WTC11 (cell line): ENCODE measurements around the gene AGO3.

ENCODE experiments used
- AFF4 ChIP-seq: sonication (generic); formaldehyde crosslinking; IDR thresholded peaks from 2 replicates; pipeline ENCODE4 v1.8.1; 2023; ENCODE audit warnings: mild to moderate bottlenecking, missing genetic modification reagents, borderline replicate concordance
- ELF4 ChIP-seq: sonication (generic); formaldehyde crosslinking; IDR thresholded peaks from 2 replicates; pipeline ENCODE4 v1.8.1; 2022; ENCODE audit warnings: low read depth, mild to moderate bottlenecking, moderate library complexity, missing genetic modification reagents
- ETV6 ChIP-seq: sonication (generic); formaldehyde crosslinking; IDR thresholded peaks from 2 replicates; pipeline ENCODE4 v1.8.1; 2022; ENCODE audit warnings: mild to moderate bottlenecking, missing genetic modification reagents
- FOXK1 ChIP-seq: sonication (generic); formaldehyde crosslinking; IDR thresholded peaks from 2 replicates; pipeline ENCODE4 v1.8.0; 2022; ENCODE audit warnings: mild to moderate bottlenecking, moderate library complexity, missing genetic modification reagents
- NR3C1 ChIP-seq: sonication (generic); formaldehyde crosslinking; conservative IDR thresholded peaks from 2 replicates; pipeline ENCODE4 v1.8.1; 2023; ENCODE audit warnings: low read depth, mild to moderate bottlenecking, missing genetic modification reagents
- PREB ChIP-seq: sonication (generic); formaldehyde crosslinking; IDR thresholded peaks from 2 replicates; pipeline ENCODE4 v1.8.1; 2022; ENCODE audit warnings: mild to moderate bottlenecking, missing genetic modification reagents, moderate library complexity, borderline replicate concordance
- TF ChIP-seq, protein P1 (sequence below): sonication (generic); formaldehyde crosslinking; IDR thresholded peaks from 2 replicates; pipeline ENCODE4 v1.8.0; 2022; ENCODE audit warnings: mild to moderate bottlenecking, missing genetic modification reagents

DNA sequence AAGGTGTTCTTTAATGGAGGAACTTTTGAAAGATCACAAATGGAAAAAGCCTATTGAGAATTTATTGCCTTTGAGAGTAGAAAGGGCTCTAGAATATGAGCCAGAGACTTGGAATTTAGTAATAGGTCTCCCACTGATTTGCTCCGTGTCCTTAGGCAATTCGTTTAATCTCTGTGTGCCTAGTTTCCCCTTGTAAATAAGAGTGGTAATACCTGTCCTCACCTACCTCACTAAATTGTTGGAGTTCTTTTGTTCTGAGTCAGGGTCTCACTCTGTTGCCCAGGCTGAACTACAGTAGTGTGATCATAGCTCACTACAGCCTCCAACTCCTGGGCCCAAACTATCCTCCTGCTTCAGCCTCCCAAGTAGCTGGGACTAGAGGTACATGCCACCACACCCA, 138.0 kb downstream of the AGO3 start:
- TF ChIP-seq, protein P1, sequence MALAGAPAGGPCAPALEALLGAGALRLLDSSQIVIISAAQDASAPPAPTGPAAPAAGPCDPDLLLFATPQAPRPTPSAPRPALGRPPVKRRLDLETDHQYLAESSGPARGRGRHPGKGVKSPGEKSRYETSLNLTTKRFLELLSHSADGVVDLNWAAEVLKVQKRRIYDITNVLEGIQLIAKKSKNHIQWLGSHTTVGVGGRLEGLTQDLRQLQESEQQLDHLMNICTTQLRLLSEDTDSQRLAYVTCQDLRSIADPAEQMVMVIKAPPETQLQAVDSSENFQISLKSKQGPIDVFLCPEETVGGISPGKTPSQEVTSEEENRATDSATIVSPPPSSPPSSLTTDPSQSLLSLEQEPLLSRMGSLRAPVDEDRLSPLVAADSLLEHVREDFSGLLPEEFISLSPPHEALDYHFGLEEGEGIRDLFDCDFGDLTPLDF (CRISPR knock-in tag), result no peak
- TF ChIP-seq ETV6 (CRISPR knock-in tag) (no peak), AFF4 (CRISPR knock-in tag) (no peak), NR3C1 (CRISPR knock-in tag) (no peak), PREB (no peak), FOXK1 (CRISPR knock-in tag) (no peak), ELF4 (CRISPR knock-in tag) (no peak)
